Measurements from ENCODE around the gene LDB2. TPM values are rescaled to one million over a fixed set of nuclear protein-coding genes. Genes with fewer than 3 reads are reported as not detected.

LDB2 gene
- total and polyA plus RNA-seq, 2 donors (not counting 1 experiment from before 2014, with no cell fraction given): not detected

- TF ChIP-seq, protein P1, sequence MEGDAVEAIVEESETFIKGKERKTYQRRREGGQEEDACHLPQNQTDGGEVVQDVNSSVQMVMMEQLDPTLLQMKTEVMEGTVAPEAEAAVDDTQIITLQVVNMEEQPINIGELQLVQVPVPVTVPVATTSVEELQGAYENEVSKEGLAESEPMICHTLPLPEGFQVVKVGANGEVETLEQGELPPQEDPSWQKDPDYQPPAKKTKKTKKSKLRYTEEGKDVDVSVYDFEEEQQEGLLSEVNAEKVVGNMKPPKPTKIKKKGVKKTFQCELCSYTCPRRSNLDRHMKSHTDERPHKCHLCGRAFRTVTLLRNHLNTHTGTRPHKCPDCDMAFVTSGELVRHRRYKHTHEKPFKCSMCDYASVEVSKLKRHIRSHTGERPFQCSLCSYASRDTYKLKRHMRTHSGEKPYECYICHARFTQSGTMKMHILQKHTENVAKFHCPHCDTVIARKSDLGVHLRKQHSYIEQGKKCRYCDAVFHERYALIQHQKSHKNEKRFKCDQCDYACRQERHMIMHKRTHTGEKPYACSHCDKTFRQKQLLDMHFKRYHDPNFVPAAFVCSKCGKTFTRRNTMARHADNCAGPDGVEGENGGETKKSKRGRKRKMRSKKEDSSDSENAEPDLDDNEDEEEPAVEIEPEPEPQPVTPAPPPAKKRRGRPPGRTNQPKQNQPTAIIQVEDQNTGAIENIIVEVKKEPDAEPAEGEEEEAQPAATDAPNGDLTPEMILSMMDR (IDR thresholded peaks at IDR 0.05): no peak
- TF ChIP-seq EZH2 (IDR thresholded peaks at IDR 0.05; ENCODE audit: borderline replicate concordance, insufficient read depth, low read depth, low read length, poor library complexity, severe bottlenecking): no peak
- Histone ChIP-seq H3K79me2 (ENCODE audit: control insufficient read depth, insufficient read depth, low read length) (no peaks in the 10 kb centered on the region), H3K27ac (ENCODE audit: low read length in 2 of 2) (no peak overlapping the region), H2AFZ (ENCODE audit: insufficient read depth, low read depth, low read length, poor library complexity, severe bottlenecking) (no peak overlapping the region), H4K20me1 (ENCODE audit: control insufficient read depth, insufficient read depth, low read length, poor library complexity, severe bottlenecking) (no peaks in the 10 kb centered on the region), H3K9ac (ENCODE audit: low read length) (no peak overlapping the region), H3K27me3 (replicated peaks in 1 of 4; ENCODE audit: control extremely low read depth in 1 of 4, control insufficient read depth in 3 of 4, insufficient read depth in 4 of 4, low read length in 3 of 4) (no peaks in the 10 kb centered on the region), H3K4me2 (replicated peaks; ENCODE audit: low read depth, low read length, poor library complexity, severe bottlenecking) (no peak overlapping the region), H3K9me3 (ENCODE audit: control extremely low read depth in 1 of 3, control insufficient read depth in 2 of 3, insufficient read depth in 1 of 3, low read length in 2 of 3) (peaks cover 0 to 1% (median 0%) of the 10 kb centered on the region in 3 donors), H3K4me1 (ENCODE audit: control insufficient read depth in 2 of 2, insufficient read depth in 2 of 2, low read length in 2 of 2) (no peaks in the 10 kb centered on the region), H3K36me3 (replicated peaks in 1 of 2; ENCODE audit: control extremely low read depth in 1 of 2, control insufficient read depth in 1 of 2, extremely low read depth in 1 of 2, insufficient read depth in 2 of 2, low read length in 1 of 2) (no peaks in the 10 kb centered on the region), H3K4me3 (ENCODE audit: control extremely low read depth in 1 of 5, extremely low read depth in 1 of 5, insufficient read depth in 1 of 5, low read depth in 2 of 5, low read length in 4 of 5) (no peak overlapping the region)
- DNase-seq (no peak), ATAC-seq (ENCODE audit: low read depth) (no peak)
- CTCF ChIA-PET: no interaction called here
- H3K9me3 Mint-ChIP-seq (ENCODE audit: insufficient read depth): no peaks in the 10 kb centered on the region
- no peaks in the 10 kb centered on the region for H3K4me1 Mint-ChIP-seq
- WGBS (ENCODE audit: insufficient coverage): 100% methylated on average over 2 of the region's 8 CpGs
- no peaks in the 10 kb centered on the region for H3K27me3 Mint-ChIP-seq
- H3K27ac Mint-ChIP-seq: no peak overlapping the region
- no peak overlapping the region for H3K4me3 Mint-ChIP-seq
- intact Hi-C loops (cut with micrococcal nuclease): no loop called here
- POLR2A ChIA-PET: no interaction called here
These were observed 147.4 kb downstream of the LDB2 start for GRCh38 chr4:16750882-16751642.

GRCh38 chr4:16750216-16750615, 148.2 kb downstream of the LDB2 start:
- intact Hi-C loops (cut with micrococcal nuclease): no loop called here
- Mint-ChIP-seq H3K4me1 (no peaks in the 10 kb centered on the region), H3K27me3 (no peaks in the 10 kb centered on the region), H3K4me3 (no peak overlapping the region), H3K9me3 (ENCODE audit: insufficient read depth) (no peaks in the 10 kb centered on the region), H3K27ac (no peak overlapping the region)
- no peaks in the 10 kb centered on the region for H4K20me1 ChIP-seq (ENCODE audit: control insufficient read depth, insufficient read depth, low read length, poor library complexity, severe bottlenecking)
- no peak for DNase-seq
- no peak overlapping the region for H3K4me3 ChIP-seq (ENCODE audit: control extremely low read depth in 1 of 5, extremely low read depth in 1 of 5, insufficient read depth in 1 of 5, low read depth in 2 of 5, low read length in 4 of 5)
- no peak for ATAC-seq (ENCODE audit: low read depth)
- no peaks in the 10 kb centered on the region for H3K27me3 ChIP-seq (replicated peaks in 1 of 4; ENCODE audit: control extremely low read depth in 1 of 4, control insufficient read depth in 3 of 4, insufficient read depth in 4 of 4, low read length in 3 of 4)
- no peaks in the 10 kb centered on the region for H3K79me2 ChIP-seq (ENCODE audit: control insufficient read depth, insufficient read depth, low read length)
- 100% methylated on average over 2 of the region's 2 CpGs for WGBS (ENCODE audit: insufficient coverage)
- POLR2A ChIA-PET: no interaction called here
- H3K9ac ChIP-seq (ENCODE audit: low read length): no peak overlapping the region
- no peak overlapping the region for H3K27ac ChIP-seq (ENCODE audit: low read length in 2 of 2)
- H3K36me3 ChIP-seq (replicated peaks in 1 of 2; ENCODE audit: control extremely low read depth in 1 of 2, control insufficient read depth in 1 of 2, extremely low read depth in 1 of 2, insufficient read depth in 2 of 2, low read length in 1 of 2): no peaks in the 10 kb centered on the region
- H3K4me2 ChIP-seq (replicated peaks; ENCODE audit: low read depth, low read length, poor library complexity, severe bottlenecking): no peak overlapping the region
- no peak overlapping the region for H2AFZ ChIP-seq (ENCODE audit: insufficient read depth, low read depth, low read length, poor library complexity, severe bottlenecking)
- CTCF ChIA-PET: no interaction called here
- no peak for TF ChIP-seq EZH2 (IDR thresholded peaks at IDR 0.05; ENCODE audit: borderline replicate concordance, insufficient read depth, low read depth, low read length, poor library complexity, severe bottlenecking)
- TF ChIP-seq, protein P1 (IDR thresholded peaks at IDR 0.05): no peak
- no peaks in the 10 kb centered on the region for H3K9me3 ChIP-seq (ENCODE audit: control extremely low read depth in 1 of 3, control insufficient read depth in 2 of 3, insufficient read depth in 1 of 3, low read length in 2 of 3)
- H3K4me1 ChIP-seq (ENCODE audit: control insufficient read depth in 2 of 2, insufficient read depth in 2 of 2, low read length in 2 of 2): no peaks in the 10 kb centered on the region
